Measurements from ENCODE around the gene ELL2.

DNA sequence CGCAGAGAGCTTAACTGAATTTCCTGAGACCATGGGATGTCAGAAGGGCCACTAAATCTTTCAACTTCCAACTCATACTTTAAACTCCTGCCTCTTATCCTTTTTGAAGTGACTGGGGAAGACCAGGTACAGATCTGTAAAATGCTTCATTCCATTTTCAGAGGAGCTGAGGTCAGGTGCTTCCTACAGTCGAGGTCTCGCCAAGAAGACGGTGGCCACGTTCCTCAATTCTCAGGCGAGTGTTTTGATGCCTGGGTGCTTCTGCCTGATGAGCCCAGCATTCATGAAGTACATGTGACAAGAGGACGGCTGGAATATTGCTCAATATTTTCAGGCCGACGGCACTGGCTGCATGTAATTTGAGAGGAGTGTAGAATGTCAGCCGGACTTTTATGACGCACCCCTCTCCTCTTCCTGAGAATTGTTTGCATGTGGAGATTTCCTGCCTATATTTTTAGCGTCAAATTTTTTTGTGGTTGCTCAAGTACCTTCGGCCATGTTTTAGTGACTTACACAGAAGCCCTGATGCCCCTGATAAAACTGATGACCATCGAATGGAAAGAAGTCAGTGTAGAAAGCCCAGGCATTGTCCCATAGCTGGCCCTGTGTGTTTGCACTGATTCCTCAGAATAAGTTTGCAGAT is 100.3 kb downstream of the ELL2 start:
- TF ChIP-seq, protein P1, sequence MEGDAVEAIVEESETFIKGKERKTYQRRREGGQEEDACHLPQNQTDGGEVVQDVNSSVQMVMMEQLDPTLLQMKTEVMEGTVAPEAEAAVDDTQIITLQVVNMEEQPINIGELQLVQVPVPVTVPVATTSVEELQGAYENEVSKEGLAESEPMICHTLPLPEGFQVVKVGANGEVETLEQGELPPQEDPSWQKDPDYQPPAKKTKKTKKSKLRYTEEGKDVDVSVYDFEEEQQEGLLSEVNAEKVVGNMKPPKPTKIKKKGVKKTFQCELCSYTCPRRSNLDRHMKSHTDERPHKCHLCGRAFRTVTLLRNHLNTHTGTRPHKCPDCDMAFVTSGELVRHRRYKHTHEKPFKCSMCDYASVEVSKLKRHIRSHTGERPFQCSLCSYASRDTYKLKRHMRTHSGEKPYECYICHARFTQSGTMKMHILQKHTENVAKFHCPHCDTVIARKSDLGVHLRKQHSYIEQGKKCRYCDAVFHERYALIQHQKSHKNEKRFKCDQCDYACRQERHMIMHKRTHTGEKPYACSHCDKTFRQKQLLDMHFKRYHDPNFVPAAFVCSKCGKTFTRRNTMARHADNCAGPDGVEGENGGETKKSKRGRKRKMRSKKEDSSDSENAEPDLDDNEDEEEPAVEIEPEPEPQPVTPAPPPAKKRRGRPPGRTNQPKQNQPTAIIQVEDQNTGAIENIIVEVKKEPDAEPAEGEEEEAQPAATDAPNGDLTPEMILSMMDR (IDR thresholded peaks at IDR 0.05), result no peak
- TF ChIP-seq EP300 (IDR thresholded peaks at IDR 0.05) (peak in 2 of 4 donors; percentile 53 to 77), POLR2A (IDR thresholded peaks at IDR 0.05) (no peak), POLR2AphosphoS5 (IDR thresholded peaks at IDR 0.05) (peak; percentile 32 to 84 (median 48))

All from sigmoid colon (tissue), 4 donors.